Stimulated activated CD4-positive, alpha-beta T cell treated with anti-CD3 and anti-CD28 coated beads, Interleukin-2, amount 100 ng/mL, for 4 hours (primary cell): ENCODE results near the gene APP.

ENCODE experiments used
- DNase-seq: peaks from one replicate; pipeline ENCODE4 v3.0.0-alpha.2; 2020; ENCODE audit warnings: low read depth

The APP gene

DNA sequence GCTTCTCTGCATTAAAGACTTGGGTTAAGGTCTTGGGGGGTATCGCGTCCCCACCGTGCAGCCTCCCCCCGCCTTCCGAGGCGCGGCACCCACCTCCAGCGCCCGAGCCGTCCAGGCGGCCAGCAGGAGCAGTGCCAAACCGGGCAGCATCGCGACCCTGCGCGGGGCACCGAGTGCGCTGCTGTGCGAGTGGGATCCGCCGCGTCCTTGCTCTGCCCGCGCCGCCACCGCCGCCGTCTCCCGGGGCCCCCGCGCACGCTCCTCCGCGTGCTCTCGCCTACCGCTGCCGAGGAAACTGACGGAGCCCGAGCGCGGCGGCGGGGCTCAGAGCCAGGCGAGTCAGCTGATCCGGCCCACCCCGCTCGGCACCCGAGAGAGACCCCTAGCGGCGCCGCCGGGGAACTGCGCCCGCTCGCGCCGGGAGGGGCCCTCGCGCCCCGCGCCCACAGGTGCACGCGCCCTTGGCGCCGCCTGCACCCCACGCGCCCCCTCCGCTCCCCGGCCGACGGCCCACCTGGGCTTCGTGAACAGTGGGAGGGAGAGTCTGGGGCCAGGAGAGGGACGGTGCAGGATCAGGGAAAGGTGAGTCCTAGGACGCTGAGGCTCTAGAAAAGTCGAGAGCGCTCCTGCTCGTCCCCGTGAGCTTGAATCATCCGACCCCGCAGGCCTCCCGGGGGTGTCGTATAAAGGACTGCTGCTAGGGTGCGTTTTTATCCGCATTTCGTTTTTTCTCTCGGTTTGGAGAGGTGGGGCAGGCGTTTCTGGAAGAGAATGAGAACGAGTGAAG, at the start of gene APP:
Gene APP, minus strand, starts transcription at position 300 of the 787 bp plus-strand sequence. Its CDS starts 150 bp downstream, at position 150.
- peak; percentile 83 for DNase-seq

DNA sequence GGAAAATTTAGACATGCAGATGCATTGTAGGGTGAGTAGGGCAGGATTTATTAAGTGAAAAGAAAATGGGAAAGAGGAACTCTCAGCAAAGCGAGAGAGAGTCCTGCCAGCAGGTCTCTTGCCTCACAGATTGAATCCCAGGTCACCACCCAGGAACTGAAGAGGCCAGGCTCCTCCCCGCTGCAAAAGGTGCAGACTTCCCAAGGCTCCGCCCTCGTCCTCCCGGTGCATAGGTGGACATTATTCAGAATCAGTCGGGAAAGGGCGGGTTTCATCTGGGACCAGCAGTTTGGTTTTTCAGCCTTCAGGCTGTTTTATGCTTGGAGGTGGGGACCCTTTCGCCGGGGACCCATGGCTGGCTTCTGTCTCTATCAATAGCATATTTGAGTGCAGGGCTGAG, 41.6 kb upstream of the APP start:
- DNase-seq: no peak

DNA sequence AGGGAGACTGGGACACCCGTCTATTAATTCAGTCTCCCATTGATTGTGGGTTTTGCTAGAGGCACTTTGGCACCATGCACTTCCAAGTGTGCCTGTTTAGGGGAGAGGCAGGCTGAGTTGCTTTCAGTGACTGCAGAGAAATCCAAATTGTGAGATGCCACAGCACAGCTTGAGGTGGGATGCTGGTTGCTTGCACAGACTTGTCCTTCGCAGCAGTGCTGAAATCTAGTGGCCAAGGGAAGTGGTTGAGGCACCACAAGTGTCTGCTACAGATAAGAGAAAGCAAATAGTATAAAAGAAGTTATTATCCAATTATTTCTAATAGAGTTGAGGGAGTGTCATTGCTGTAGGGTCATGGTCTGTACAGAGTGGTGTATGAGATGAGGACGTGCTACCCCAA, 40.0 kb upstream of the APP start:
- DNase-seq: no peak

DNA sequence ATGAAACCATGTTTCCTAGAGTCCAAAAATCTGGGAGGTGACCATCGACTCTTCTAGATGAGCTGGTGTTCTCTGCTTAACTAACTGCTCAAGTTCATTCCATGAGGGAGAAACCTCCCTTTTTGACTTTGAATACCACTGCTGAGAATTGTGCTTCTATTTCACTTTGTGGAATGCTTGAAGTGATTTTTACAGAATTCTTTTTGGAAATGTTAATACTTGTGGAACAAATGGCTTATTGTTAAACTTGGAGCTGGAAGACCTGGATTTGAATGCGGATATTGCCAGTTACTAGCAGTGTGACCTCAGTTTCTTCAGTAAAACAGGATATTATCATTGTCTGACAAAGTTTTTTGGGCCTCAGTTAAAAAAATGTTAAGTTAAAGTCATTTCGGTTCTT, 36.5 kb upstream of the APP start:
- no peak for DNase-seq

DNA sequence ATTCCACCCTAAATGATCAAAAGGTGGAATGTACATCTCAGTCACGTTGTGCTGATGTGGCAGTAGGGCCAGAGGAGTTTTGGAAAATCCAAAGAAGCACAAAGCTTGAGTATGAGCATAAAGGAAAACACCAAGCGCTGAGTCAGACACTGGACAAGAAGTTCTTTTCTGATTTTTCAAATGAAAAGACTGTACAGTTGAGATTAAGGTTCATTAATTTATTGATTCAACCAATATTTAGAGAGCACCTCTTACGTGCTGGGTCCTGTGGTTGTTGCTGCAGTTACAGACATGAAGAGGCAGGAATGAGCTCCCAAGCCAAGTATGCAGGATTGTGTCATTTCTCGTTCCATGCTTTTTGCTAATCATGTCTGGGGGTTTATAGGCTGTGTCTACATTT, 28.9 kb upstream of the APP start:
- no peak for DNase-seq

DNA sequence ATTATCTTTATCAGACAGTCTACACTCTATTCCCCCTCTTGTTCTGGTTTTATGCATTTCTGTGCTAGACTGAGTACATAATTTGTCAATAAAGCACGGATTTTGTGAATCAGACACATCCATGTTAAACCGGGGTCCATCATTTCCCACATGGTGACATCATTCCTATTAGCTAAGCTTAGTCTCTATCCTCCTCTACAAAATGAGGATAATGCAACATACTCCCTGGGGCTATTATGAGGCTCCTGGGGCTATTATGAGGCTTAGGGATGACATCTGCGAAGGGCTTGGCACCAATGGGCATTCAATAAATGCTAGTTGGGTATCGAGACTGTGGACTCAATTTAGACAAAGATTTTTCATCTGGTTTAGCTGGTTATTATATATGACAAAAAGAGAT, 25.1 kb upstream of the APP start:
- DNase-seq: no peak

DNA sequence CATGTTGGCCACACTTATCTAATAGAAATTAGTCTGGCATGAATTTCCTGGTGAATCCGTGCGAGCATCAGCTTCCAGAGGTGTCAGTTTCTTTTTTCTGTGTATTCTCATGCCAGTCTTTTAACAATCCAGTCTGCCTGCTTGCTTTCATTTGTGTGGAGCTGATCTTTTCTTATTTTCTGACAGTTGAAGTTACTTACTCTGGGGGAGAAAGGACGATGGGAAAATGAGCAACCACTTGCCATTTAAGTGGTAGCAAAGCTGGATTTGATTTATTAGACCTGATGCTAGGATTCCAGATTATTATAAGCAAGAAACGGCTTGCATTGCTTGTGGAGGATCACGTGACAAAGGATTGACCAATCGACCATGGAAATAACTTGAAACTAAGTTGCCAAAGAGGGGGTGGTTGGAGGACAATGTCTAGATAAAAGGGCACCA, 24.3 kb upstream of the APP start:
- no peak for DNase-seq

DNA sequence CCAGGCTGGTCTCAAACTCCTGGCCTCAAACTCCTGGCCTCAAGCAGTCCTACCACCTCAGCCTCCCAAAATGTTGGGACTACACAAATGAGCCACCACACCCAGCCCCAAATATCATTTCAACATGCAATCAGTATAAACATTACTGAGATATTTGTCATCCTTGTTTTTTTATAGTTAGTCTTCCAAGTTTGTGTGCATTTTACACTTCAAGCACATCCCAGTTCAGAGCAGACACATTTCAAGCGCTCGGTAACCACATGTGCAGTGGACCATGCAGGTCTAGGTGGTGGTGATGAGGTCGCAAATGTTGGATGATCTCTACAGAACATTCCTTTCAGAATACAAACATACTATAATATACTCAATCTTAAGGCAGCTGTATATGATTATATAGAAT, 23.8 kb upstream of the APP start:
- no peak for DNase-seq

DNA sequence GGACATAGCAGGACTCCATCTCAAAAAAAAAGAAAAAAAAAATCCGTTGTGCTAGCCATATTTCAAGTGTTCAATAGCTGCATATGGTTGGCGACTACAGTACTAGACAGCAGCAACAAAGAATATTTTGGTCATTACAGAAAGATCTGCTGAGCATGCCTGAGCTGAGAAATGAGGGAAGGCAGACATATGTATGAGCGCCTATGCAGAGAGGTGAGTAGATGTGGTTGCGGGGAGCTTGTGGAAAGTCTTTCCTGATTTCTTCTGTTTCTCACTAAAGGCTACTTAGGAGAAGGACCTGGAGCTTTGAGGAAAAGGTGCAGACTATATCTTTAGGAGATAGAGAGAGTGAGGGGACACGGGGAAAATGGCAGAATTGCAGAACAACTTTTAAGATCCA, 21.0 kb upstream of the APP start:
- DNase-seq: no peak

DNA sequence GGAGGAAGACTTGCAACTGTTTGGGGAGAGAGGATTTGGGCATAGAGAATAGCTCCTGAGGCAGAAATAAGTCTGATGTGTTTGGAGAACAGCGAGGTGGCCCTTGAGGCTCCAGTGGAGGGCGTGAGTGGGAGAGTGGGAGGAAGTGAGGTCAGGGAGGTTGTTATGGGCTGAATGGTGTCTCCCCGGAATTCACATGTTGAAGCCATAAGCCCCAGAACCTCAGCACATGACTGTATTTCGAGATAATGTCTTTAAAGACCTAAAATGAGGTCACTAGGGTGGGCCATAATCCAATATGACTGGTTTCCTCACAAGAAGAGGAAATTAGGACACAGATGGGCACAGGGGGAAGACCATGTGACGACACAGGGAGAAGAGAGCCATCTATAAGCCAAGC, 17.9 kb upstream of the APP start:
- DNase-seq: no peak

DNA sequence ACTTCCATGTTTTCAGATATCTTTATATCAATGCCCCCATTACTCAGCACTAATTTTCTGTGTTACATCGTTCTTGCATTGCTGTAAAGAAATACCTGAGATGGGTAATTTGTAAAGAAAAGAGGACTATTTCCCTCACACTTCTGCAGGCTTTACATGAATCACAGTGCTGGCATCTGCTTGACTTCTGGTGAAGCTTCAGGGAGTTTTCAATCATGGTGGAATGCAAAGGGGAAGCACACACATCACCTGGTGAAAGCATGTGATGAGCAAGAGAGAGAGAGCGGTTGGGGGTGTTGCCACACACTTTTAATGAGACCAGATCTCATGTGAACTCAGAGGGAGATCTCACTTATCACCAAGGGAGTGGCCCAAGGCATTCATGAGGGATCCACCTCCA, 14.9 kb upstream of the APP start:
- DNase-seq: no peak

DNA sequence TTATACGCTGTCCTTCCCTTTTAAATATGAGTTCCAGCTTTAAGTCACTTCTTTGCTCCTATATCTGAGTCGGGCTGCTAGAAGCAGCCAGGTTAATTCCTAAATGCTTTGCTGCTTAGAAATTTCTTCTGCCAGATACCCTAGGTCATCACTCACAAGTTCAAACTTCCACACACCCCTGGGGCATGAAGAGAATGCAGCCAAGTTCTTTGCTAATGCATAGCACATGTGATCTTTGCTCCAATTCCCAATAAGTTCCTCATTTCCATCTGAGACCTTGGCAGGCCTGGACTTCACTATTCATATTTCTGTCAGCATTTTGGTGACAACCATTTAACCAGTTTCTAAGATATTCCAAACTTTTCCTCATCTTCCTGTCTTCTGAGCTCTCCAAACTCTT, 14.5 kb upstream of the APP start:
- no peak for DNase-seq

DNA sequence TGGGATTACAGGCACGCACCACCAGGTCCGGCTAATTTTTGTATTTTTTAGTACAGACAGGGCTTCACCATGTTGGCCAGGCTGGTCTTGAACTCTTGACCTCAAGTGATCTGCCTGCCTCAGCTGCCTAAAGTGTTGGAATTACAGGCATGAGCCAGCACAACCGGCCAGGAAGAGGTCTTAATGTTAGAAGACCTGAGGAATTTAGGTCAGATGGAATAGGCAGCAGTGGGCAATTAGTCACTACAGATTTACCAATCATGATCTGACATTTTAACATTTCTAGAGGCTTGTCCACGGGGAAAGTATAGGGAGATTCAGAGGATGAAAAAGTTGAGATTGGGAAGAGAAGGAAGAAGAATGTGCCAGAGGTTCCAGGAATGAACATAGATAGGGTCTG, 8.9 kb upstream of the APP start:
- DNase-seq: no peak

DNA sequence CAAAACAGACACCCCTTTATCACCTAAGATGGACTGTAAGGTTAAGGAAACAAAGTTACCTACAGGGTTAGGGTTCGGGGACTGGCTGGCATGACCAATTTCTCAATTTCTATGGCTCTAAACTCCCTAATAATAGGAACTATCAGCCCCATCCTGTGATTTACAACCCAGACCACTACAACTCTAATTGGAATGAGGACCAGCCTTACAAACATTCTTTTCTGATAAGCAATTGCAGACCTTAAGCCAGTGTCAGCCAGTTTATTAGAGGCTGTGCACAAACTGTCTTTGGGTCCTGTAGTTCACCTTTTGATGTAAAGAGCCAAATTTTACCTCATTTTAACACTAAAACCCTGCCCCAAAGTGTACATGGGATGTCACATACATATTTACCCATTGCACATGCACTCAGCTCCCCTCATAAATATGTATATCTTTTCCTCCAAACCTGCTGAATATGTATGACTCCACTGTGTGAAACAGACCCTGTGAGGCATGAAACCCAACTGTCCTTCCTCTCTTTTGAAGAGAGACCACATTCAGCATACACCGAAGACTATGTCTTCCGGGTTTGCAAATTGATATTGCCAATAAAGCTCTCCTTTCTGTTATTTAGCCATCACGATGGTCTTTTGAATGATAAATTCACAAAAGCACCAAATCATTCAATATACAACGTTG, 7.3 kb upstream of the APP start:
- DNase-seq: no peak

DNA sequence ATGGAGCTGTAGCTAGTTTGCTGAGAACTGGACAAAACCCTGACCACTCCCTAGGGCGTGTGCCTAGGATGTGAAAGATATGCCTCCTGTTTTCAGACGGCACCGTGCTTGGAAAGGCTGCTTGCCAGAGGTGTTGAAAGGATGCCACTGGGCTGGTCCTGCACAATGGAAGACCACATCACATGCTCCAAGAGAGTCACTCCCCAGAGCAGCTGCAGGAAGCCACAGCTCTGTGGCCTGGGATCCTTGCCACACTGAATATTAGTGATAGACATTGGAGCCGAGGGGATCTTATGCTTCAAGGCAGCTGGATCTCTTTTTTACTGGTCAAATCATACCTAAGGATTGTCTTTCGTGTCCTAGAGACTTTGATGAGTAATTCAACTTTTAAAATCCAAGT, 6.6 kb upstream of the APP start:
- DNase-seq: no peak

DNA sequence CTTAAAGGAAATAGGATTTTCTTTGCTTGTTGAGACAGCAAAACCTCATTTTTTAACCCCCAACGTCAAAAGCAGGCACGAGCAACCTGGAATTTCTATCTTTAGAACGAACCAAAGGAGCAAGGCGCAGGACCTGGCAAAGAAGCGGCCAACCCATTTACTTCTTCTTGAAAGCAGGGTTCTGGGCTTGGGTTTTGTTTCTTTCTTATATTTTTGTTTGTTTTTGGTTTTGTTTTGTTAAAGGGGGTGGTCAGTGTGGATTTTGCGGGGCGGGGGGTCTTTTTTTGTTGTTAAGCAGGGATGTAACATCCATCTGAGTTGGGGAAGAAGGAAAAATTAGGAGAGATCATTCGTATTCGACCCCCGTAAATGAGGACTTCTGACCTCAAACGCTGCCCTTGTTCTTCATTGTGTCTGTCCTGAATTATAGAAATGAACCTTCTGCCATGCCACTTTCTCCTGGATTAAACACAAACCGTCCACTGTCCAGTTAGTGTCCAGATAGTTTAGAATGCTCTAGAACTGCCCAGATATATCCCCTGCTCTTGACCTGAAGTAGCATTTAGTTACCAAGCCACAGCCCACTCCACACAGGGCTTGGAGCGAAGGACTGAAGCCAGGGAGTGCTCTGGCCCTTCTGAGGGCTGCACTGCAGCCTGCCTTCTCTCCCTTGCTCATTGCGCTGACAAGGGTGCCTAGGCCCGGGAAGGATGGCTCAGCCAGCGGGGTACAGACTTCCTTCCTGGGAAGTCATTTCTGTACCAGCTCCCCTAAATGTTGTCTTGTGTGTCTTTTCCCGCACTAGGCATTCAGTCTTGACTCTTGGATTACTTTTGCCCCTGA, 909 bp upstream of the APP start:
- DNase-seq: no peak

DNA sequence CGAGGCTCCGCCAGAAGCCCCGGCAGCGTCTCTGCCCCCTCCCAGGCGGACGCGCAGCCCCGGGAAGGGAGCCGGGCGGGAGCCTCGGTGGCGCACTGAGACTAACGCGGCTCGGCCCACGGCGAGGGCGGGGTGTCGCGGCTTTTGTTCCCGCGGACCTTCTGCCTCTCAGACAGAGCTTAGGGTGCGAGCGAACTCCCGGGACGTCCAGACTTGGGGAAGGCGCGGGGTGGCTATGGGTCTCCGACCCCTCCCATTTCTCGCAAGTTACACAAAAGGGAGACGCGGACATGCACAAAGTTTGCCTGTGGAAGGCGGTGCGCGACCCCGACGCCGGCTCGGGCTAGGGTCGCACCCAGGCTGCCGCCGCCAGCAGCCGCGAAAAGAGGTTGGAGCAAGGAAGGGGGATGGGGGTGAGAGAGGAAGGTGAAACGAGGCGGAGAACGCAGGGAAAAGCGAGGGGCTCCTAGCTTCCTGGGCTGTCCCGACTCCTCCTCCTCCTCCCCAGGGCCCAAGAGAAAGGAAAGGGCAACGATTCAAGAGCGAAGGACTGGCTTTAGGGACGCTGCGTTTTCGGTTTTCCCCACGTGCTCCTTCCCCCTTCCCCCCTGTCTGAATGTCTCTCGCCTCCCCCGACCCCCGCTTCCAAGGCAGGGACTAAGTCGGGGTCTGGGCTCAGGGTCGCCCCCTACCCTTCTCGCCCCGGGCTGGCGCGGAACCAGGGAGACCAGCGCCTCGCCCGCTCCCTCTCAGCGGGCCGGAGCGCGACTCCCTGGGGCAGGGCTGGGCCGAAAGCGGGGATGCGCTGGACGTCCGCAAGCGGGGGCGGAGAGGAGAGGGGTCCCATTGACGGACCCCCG, 729 bp downstream of the APP start:
- DNase-seq: peak; percentile 27

DNA sequence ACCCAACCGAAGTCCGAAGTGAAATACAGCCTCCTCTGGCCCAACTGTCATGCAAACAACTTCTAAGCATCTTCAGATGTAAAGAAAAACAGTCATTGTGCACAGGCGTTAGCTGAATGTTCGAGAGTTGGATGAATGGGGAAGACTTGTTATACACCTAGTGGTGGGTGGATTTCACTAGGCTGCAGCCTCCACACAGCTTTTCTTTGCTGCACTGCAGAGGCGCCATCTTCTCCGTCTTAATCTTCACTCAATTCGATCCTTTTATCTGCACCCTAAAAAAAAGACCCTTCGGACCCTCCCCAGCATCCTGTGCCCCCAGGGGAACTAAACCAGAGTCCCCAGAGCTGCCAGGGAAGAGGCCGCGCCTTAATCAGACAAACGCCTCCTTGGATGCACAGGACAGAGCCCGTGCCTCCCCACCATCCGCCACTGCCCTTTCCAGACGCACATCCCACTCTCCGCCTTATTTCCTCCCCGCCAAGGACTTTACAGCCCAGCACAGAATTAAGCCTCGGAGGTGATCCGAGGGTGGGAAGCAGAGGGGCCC, 1.4 kb downstream of the APP start:
- DNase-seq: peak; percentile 25

DNA sequence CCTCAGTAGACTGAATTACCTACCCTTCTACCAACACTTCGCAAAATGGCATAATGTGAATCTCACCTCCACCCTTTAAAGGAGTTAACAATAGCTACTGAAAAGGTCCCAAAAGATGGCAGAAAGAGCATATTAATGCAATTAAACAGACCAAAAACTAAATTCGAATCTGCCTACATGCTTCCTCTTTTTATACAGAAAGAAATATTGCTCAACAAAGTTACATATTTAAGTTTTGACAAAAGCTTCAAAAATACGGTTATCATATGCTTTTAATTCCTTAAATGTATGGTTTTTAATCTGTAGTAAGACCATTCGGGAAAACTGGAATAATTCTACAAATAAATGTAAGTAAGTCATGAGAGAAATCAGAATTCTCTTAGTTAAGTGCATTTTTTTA, 2.2 kb downstream of the APP start:
- DNase-seq: no peak

DNA sequence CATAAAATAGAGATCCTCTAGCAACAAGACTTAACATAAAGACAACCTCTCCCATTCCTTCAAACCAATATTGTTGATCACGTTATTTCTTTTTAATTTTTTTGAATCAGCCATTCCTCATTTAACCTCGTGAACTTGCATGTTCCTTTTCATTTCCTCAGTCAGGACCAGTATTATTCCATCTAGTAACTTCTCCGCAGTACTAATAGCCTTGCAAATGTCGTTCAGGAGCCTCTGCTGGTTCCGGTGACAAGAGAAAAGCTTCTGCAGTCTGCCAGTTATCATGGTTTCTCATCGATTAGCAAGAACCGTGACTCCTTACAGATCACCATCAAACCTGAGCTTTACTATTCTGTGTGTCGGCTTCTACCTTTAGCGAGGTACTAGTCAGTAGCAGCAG, 3.0 kb downstream of the APP start:
- DNase-seq: no peak

DNA sequence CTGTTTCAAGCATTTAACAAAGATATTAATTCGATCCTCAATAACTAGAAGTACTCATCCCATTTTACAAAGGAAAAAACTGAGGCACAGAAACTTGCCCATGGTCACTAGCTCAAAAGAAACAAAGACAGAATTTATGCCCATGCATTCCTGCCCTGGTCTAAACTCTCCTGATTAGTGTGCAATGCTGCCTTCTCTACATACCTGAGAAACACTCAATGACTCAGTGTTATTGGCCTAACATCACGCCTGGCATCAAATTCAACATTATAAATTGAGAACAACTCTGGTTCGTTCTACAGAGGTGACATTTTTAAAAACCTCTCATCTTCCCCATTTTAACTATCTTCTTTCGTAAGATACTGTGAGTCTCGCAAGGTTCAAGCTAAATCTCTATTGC, 5.2 kb downstream of the APP start:
- DNase-seq: no peak

DNA sequence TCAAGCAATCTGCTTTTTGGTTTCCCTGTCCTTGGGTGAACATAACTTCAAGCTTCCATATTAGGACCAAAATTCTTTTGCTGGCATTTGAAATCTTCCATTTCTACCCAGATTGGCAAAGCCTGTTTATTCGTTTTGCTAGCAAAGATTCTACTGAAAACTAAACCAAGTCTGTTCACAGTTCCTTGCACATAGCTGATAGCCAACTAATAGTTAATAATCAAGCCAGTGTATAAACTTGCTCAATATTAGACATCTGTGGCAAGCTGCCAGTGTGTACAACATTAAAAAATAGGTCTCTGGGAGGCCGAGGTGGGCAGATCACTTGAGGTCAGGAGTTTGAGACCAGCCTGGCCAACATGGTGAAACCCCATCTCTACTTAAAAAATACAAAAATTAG, 6.3 kb downstream of the APP start:
- DNase-seq: no peak
